SK-N-SH treated with all-trans-retinoic acid at 6 μM for 48 hours (cell line): ENCODE measurements around the gene EFNA4.

ENCODE experiments used
- ATAC-seq: fragments of 200-7000 bp; cut with Tn5 transposase; 3 replicates; pipeline ENCODE4 v1.9.1; 2020; ENCODE audit warnings: mild to moderate bottlenecking, moderate library complexity
- BACH2 ChIP-seq: fragments of 250-450 bp; sonication (Bioruptor Pico); IDR thresholded peaks from 2 replicates; pipeline ENCODE4 v1.9.0; 2021; ENCODE audit warnings: mild to moderate bottlenecking, borderline replicate concordance
- CREB5 ChIP-seq: fragments of 250-450 bp; sonication (Bioruptor Pico); IDR thresholded peaks from 2 replicates; pipeline ENCODE4 v1.5.1; 2020; ENCODE audit warnings: low read depth, mild to moderate bottlenecking, moderate library complexity
- CSDC2 ChIP-seq: fragments of 250-450 bp; sonication (Bioruptor Pico); IDR thresholded peaks from 2 replicates; pipeline ENCODE4 v1.5.0; 2020; ENCODE audit warnings: mild to moderate bottlenecking, moderate library complexity
- ESRRG ChIP-seq: fragments of 250-450 bp; sonication (Bioruptor Pico); IDR thresholded peaks from 2 replicates; pipeline ENCODE4 v1.6.1; 2021; ENCODE audit warnings: mild to moderate bottlenecking
- ISL1 ChIP-seq: fragments of 250-450 bp; sonication (Bioruptor Pico); IDR thresholded peaks from 2 replicates; pipeline ENCODE4 v2.1.2; 2022; ENCODE audit warnings: mild to moderate bottlenecking, moderate library complexity
- OSR1 ChIP-seq: fragments of 250-450 bp; sonication (Bioruptor Pico); IDR thresholded peaks from 2 replicates; pipeline ENCODE4 v1.8.0; 2022; ENCODE audit warnings: moderate library complexity, mild to moderate bottlenecking, inconsistent platforms
- PATZ1 ChIP-seq: fragments of 250-450 bp; sonication (Bioruptor Pico); IDR thresholded peaks from 2 replicates; pipeline ENCODE4 v1.8.0; 2020; ENCODE audit warnings: mild to moderate bottlenecking, moderate library complexity, borderline replicate concordance
- POU6F1 ChIP-seq: fragments of 250-450 bp; sonication (Bioruptor Pico); IDR thresholded peaks from 2 replicates; pipeline ENCODE4 v1.8.0; 2021; ENCODE audit warnings: low read depth, mild to moderate bottlenecking, moderate library complexity, borderline replicate concordance
- PPARA ChIP-seq: fragments of 250-450 bp; sonication (Bioruptor Pico); IDR thresholded peaks from 2 replicates; pipeline ENCODE4 v1.5.0; 2020; ENCODE audit warnings: mild to moderate bottlenecking, borderline replicate concordance
- RARB ChIP-seq: fragments of 250-450 bp; sonication (Bioruptor Pico); IDR thresholded peaks from 2 replicates; pipeline ENCODE4 v1.8.0; 2021; ENCODE audit warnings: mild to moderate bottlenecking, moderate library complexity
- SNAI2 ChIP-seq: fragments of 250-450 bp; sonication (Bioruptor Pico); IDR thresholded peaks from 2 replicates; pipeline ENCODE4 v1.5.0; 2020; ENCODE audit warnings: mild to moderate bottlenecking, moderate library complexity
- TCF4 ChIP-seq: fragments of 250-450 bp; sonication (Bioruptor Pico); IDR thresholded peaks from 2 replicates; pipeline ENCODE4 v1.8.0; 2021; ENCODE audit warnings: mild to moderate bottlenecking, moderate library complexity, borderline replicate concordance
- TOX ChIP-seq: fragments of 250-450 bp; sonication (Bioruptor Pico); IDR thresholded peaks from 2 replicates; pipeline ENCODE4 v1.8.0; 2021; ENCODE audit warnings: mild to moderate bottlenecking, moderate library complexity, borderline replicate concordance
- TSHZ2 ChIP-seq: fragments of 250-450 bp; sonication (Bioruptor Pico); IDR thresholded peaks from 2 replicates; pipeline ENCODE4 v1.5.0; 2020; ENCODE audit warnings: mild to moderate bottlenecking, moderate library complexity
- ZFP30 ChIP-seq: fragments of 450-650 bp; formaldehyde crosslinking; IDR thresholded peaks from 2 replicates; pipeline ENCODE4 v1.5.0; 2022; ENCODE audit warnings: mild to moderate bottlenecking, moderate library complexity
- ZNF565 ChIP-seq: fragments of 450-650 bp; formaldehyde crosslinking; conservative IDR thresholded peaks from 2 replicates; pipeline ENCODE4 v1.5.0; 2020; ENCODE audit warnings: low read depth, mild to moderate bottlenecking, moderate library complexity
- ZNF70 ChIP-seq: fragments of 450-650 bp; formaldehyde crosslinking; IDR thresholded peaks from 2 replicates; pipeline ENCODE4 v1.5.0; 2020; ENCODE audit warnings: mild to moderate bottlenecking, moderate library complexity
- ZNF8 ChIP-seq: fragments of 450-650 bp; formaldehyde crosslinking; IDR thresholded peaks from 2 replicates; pipeline ENCODE4 v1.5.0; 2020; ENCODE audit warnings: mild to moderate bottlenecking, moderate library complexity

The EFNA4 gene

GRCh38 chr1:155042789-155043188 is 20.8 kb upstream of the EFNA4 start (continued):
- TF ChIP-seq OSR1 (CRISPR knock-in tag) (no peak), ZNF565 (CRISPR knock-in tag) (no peak), ZNF70 (CRISPR knock-in tag) (no peak), CREB5 (CRISPR knock-in tag) (no peak), RARB (CRISPR knock-in tag) (no peak), TOX (CRISPR knock-in tag) (no peak), ESRRG (CRISPR knock-in tag) (no peak), POU6F1 (CRISPR knock-in tag) (no peak)

GRCh38 chr1:155043301-155043702 is 20.2 kb upstream of the EFNA4 start:
- ATAC-seq: no peak
- TF ChIP-seq PPARA (no peak), OSR1 (CRISPR knock-in tag) (no peak), SNAI2 (no peak), ZFP30 (no peak), ISL1 (CRISPR knock-in tag) (no peak), CSDC2 (CRISPR knock-in tag) (no peak), CREB5 (CRISPR knock-in tag) (no peak)

- TF ChIP-seq POU6F1 (CRISPR knock-in tag): no peak
- no peak for TF ChIP-seq PPARA
- no peak for TF ChIP-seq TCF4
- ATAC-seq: no peak
These were observed 19.7 kb upstream of the EFNA4 start for GRCh38 chr1:155043793-155044192.

GRCh38 chr1:155044365-155044764 is 19.2 kb upstream of the EFNA4 start:
- TF ChIP-seq ZNF8 (CRISPR knock-in tag) (no peak), TCF4 (no peak)
- no peak for ATAC-seq

GRCh38 chr1:155044812-155045657 is 18.5 kb upstream of the EFNA4 start:
- TF ChIP-seq ZNF70 (CRISPR knock-in tag) (peak; percentile 87), TCF4 (no peak)
- peak; percentile 97 for ATAC-seq

- no peak for ATAC-seq
- TF ChIP-seq ZNF565 (CRISPR knock-in tag) (no peak), ZFP30 (no peak), TCF4 (no peak), BACH2 (no peak), TSHZ2 (CRISPR knock-in tag) (no peak), ISL1 (CRISPR knock-in tag) (no peak), ZNF8 (CRISPR knock-in tag) (no peak), RARB (CRISPR knock-in tag) (no peak), TOX (CRISPR knock-in tag) (no peak), SNAI2 (no peak), PATZ1 (CRISPR knock-in tag) (no peak)
These were observed 14.8 kb upstream of the EFNA4 start for GRCh38 chr1:155048449-155049334.
